Measurements from ENCODE around the gene SF1. TPM values are rescaled to one million over a fixed set of nuclear protein-coding genes. Genes with fewer than 3 reads are reported as not detected.

Gene SF1
- total and polyA plus RNA-seq, 9 of the 15 experiments (the other 6 are each of a cell fraction or from before 2014, with no cell fraction given) = 13.1 to 334 (median 111) TPM

- TF ChIP-seq ZNF511 (CRISPR knock-in tag; IDR thresholded peaks at IDR 0.05) (no peak), TAL1 (IDR thresholded peaks at IDR 0.05) (no peak), YY1 (IDR thresholded peaks at IDR 0.05; ENCODE audit: borderline replicate concordance in 1 of 3, control insufficient read depth in 1 of 3, extremely low read depth in 1 of 3, insufficient read depth in 3 of 3, insufficient read length in 1 of 3, insufficient replicate concordance in 2 of 3, low read depth in 1 of 3, low read length in 2 of 3) (no peak), POLR2B (IDR thresholded peaks at IDR 0.05; ENCODE audit: low read depth, partially characterized antibody) (peak; percentile 53), CHCHD3 (CRISPR knock-in tag; IDR thresholded peaks at IDR 0.05) (0 out of 2 replicates have a peak, but pooled peaks have one; percentile 11), NEUROD1 (IDR thresholded peaks at IDR 0.05; ENCODE audit: borderline replicate concordance, low read depth, low read length, partially characterized antibody) (no peak), XRCC5 (IDR thresholded peaks at IDR 0.05; ENCODE audit: low read depth, low read length) (no peak), RCOR1 (IDR thresholded peaks at IDR 0.05; ENCODE audit: borderline replicate concordance in 1 of 2, low read depth in 2 of 2, low read length in 2 of 2) (no peak), CC2D1A (IDR thresholded peaks at IDR 0.05) (no peak), ZBTB2 (IDR thresholded peaks at IDR 0.05) (no peak), SIRT6 (IDR thresholded peaks at IDR 0.05; ENCODE audit: low read depth, low read length) (peak; percentile 47), POLR2AphosphoS5 (IDR thresholded peaks at IDR 0.05; ENCODE audit: control insufficient read depth, insufficient read depth, low read depth, low read length) (peak; percentile 19; the same call in 1 of the 2 replicates), POLR2G (IDR thresholded peaks at IDR 0.05; ENCODE audit: low read depth, low read length) (0 out of 2 replicates have a peak, but pooled peaks have one; percentile 9), STAG1 (CRISPR knock-in tag; IDR thresholded peaks at IDR 0.05; ENCODE audit: borderline replicate concordance) (no peak), RBM22 (IDR thresholded peaks at IDR 0.05; ENCODE audit: low read depth, low read length, poor library complexity, severe bottlenecking) (peak; percentile 64), TAF9B (IDR thresholded peaks at IDR 0.05; ENCODE audit: partially characterized antibody) (no peak), ZNF583 (CRISPR knock-in tag; IDR thresholded peaks at IDR 0.05) (no peak), SREBF1 (IDR thresholded peaks at IDR 0.05; ENCODE audit: borderline replicate concordance, low read depth, low read length) (no peak), ZNF764 (CRISPR knock-in tag; IDR thresholded peaks at IDR 0.05; ENCODE audit: low read depth) (no peak), NONO (IDR thresholded peaks at IDR 0.05; ENCODE audit: low read depth in 2 of 2, low read length in 1 of 2) (no peak), SUPT5H (IDR thresholded peaks at IDR 0.05) (peak; percentile 77), CCAR2 (IDR thresholded peaks at IDR 0.05; ENCODE audit: low read depth, low read length) (no peak), ZNF140 (CRISPR knock-in tag; IDR thresholded peaks at IDR 0.05) (no peak), ZNF143 (CRISPR knock-in tag; IDR thresholded peaks at IDR 0.05) (no peak), SOX6 (IDR thresholded peaks at IDR 0.05) (no peak), CGGBP1 (CRISPR knock-in tag; IDR thresholded peaks at IDR 0.05) (no peak)
Observed at GRCh38 chr11:64762277-64762673, 16.1 kb downstream of the SF1 start (continued).

Measured in K562 (cell line).